CD8-positive, alpha-beta memory T cell (primary cell): ENCODE data around the gene CES5A. TPM values are rescaled to one million over a fixed set of nuclear protein-coding genes. Genes with fewer than 3 reads are reported as not detected.

Source experiments
- polyA plus RNA-seq: library from polyadenylated mRNA; unstranded; fragments of 300-500 nt; fragmentation: Illumina TruSeq; gene quantifications from one replicate; pipeline ENCODE4 v1.2.3, GENCODE V29; 2021
- total RNA-seq, 2 experiments: library from RNA; stranded (reverse); gene quantifications; one replicate each; pipeline ENCODE4 v1.2.3, GENCODE V29; 2021

CES5A gene
- total and polyA plus RNA-seq, 3 experiments from 2014 or later = not detected

Other genes with a start within 250 kb of the CES5A start
- not detected for gene SLC6A2, start 219.4 kb downstream of the CES5A start, total RNA-seq
- gene SLC6A2, start 219.4 kb downstream of the CES5A start, polyA plus RNA-seq = not detected
- gene CES1, start 42.3 kb downstream of the CES5A start, total RNA-seq = under 1 TPM in 1 of 2 experiments, not detected in 1; 0.24 TPM
- 4.9 TPM for gene CES1, start 42.3 kb downstream of the CES5A start, polyA plus RNA-seq